HG03045 (cell line): ENCODE data around the gene ACTR10.

Experiments used
- ATAC-seq: cut with Tn5 transposase; IDR thresholded peaks from one replicate; pipeline ENCODE4 v1.9.1; 2021; ENCODE audit warnings: mild to moderate bottlenecking, moderate library complexity; ENCODE audit not compliant: unreplicated experiment

Gene ACTR10

DNA sequence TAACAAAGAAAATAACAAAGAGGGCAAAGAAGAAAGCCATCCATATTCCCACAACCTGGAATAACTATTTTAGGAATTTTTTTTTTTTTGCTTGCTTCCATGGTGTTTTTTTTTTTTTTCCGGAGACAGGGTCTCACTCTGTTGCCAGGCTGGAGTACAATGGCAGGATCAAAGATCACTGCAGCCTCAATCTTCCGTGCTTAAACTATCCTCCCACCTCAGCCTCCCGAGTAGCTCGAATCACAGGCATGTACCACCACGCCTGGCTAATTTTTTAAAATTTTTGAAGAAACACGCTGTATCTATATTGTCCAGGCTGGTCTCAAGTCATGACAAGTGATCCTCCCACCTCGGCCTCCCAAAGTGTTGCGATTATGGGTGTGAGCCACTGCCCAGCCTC lies 78.2 kb downstream of the ACTR10 start:
- ATAC-seq, result no peak

GRCh38 chr14:58280954-58281787 lies 81.2 kb downstream of the ACTR10 start:
- ATAC-seq, result no peak

GRCh38 chr14:58281969-58282368 lies 82.0 kb downstream of the ACTR10 start:
- no peak for ATAC-seq

DNA sequence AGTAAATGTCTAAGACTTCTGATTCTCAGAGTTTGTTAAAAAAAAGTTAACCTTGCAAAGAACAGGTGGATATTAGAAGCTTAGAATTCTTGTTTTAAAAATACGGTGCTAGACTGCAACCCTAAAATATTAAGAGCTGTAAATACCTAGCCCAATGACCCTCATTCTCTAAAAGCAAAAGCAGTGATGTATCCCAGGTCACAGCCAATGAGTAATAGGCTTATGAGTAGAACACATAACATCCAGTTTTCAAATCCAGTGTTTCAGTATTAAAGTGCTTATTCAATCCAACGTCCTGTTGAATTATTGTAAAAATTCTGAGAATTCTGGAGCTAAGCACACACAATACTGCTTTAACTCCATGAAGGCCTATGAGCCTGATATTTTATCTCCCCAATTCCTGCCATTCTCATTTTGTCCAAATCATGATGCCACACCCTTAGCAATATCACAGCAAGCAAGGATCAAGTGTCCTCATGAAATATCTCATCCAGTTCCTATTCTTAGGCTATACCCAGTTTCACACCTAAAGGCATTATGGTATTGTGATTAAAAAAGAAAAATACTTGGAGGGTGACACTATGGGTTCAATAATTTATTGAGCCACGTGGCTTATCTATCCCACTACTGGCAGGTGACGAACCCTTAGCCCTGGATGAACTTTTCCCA lies 83.1 kb downstream of the ACTR10 start:
- ATAC-seq, result no peak

DNA sequence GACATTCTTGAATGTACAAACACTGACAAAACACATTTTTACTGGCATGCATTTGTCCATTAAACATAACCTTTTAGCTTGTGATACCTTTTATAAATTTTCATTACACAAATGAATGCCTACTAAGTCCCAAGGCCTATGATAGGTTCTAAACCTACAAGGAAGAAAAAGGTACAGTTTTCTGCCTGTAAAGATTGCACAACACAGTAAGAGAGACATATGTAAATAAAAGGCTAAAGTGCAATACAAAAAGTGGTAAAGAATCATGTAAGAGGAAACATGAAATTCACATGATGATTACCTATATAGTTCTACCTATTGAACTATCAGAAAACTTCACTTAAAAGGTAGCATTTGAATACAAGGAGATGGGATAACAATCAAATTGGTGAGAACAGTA lies 83.8 kb downstream of the ACTR10 start:
- ATAC-seq, result no peak

DNA sequence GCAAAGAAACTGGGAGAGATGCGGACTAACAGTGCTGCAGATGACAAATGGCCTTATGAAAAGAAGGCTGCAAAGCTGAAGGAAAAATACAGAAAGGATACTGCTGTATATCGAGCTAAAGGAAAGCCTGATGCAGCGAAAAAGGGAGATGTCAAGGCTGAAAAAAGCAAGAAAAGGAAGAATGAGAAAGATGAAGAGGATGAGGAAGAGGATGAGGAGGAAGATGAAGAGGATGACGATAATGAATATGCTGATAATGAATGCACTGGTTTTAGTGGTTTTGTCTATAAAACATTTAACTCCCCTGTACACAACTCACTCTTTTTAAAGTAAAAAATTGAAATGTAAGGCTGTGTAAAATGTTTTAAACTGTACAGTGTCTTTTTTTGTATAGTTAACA lies 85.2 kb downstream of the ACTR10 start:
- ATAC-seq, result no peak
